ENCODE data around the gene TMEM184B. TPM values are rescaled to one million over a fixed set of nuclear protein-coding genes. Genes with fewer than 3 reads are reported as not detected.

Gene TMEM184B
- polyA plus RNA-seq, 4 donors: 7.3 to 47.4 (median 20.3) TPM

DNA sequence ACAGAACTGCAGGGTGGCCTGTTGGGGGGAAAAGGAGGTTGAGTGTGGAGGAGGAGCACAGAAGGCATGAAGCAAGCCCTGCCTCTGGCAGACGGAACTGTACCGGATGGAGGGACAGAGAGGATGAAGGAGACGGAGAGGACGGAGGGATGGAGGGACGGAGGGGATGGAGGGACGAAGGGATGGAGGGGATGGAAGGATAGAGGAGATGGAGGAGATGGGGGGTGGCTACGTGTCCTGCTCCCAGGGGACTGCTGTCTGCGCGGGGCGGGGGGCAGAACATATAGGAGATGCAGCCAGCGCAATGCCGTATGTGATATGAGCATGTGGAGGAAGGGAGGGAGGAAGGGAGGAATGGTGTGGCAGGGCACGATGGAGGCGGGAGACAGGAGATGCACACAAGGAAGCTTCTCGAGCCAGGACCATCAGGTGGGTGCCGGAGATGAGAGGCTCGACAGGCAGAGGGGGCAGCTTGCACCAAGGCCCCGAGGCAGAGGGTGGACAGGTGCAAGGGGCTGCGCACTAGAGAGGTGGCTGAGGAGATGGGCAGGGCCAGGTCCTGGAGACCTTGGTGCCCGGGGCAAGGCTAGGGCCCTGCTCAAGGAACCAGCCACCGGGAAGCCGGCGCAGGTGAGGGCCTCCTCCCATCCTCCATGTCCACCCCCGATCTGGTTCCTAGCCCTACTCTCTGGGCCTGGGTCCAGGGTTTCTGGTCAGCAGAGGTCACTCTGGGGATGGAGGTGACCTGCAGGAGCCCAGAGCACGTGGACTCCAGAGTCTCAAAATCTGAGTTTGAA lies 45.8 kb downstream of the TMEM184B start:
- no peak overlapping the region for H3K27ac ChIP-seq (ENCODE audit: low read depth in 1 of 3, low read length in 2 of 3)
- 93 to 95% (median 94%) methylated on average over 25 of the region's 25 CpGs for WGBS, 3 donors
- DNase-seq: no peak
- H3K27me3 ChIP-seq (ENCODE audit: control insufficient read depth in 3 of 3, insufficient read depth in 3 of 3, low read length in 3 of 3): no peaks in the 10 kb centered on the region
- H3K36me3 ChIP-seq (ENCODE audit: control insufficient read depth in 3 of 3, insufficient read depth in 2 of 3, low read depth in 1 of 3, low read length in 3 of 3): peaks cover 0 to 96% (median 11%) of the 10 kb centered on the region in 3 donors
- no peaks in the 10 kb centered on the region for H3K9me3 ChIP-seq (ENCODE audit: control insufficient read depth in 2 of 2, insufficient read depth in 1 of 2, low read depth in 1 of 2, low read length in 1 of 2)
- no peak for FAIRE-seq
- H3K4me3 ChIP-seq (ENCODE audit: low read depth in 1 of 3, low read length in 3 of 3): no peak overlapping the region
- peaks cover 0 to 24% (median 8%) of the 10 kb centered on the region in 3 donors for H3K4me1 ChIP-seq (ENCODE audit: control insufficient read depth in 3 of 3, insufficient read depth in 2 of 3, low read depth in 1 of 3, low read length in 2 of 3)

- WGBS, 3 donors: 75 to 80% (median 79%) methylated on average over 12 of the region's 12 CpGs
- peaks cover 0 to 94% (median 9%) of the 10 kb centered on the region in 3 donors for H3K36me3 ChIP-seq (ENCODE audit: control insufficient read depth in 3 of 3, insufficient read depth in 2 of 3, low read depth in 1 of 3, low read length in 3 of 3)
- no peaks in the 10 kb centered on the region for H3K9me3 ChIP-seq (ENCODE audit: control insufficient read depth in 2 of 2, insufficient read depth in 1 of 2, low read depth in 1 of 2, low read length in 1 of 2)
- no peak for FAIRE-seq
- DNase-seq: no peak
- no peak overlapping the region for H3K27ac ChIP-seq (ENCODE audit: low read depth in 1 of 3, low read length in 2 of 3)
- no peak overlapping the region for H3K4me3 ChIP-seq (ENCODE audit: low read depth in 1 of 3, low read length in 3 of 3)
- peaks cover 3 to 25% (median 6%) of the 10 kb centered on the region in 3 donors for H3K4me1 ChIP-seq (ENCODE audit: control insufficient read depth in 3 of 3, insufficient read depth in 2 of 3, low read depth in 1 of 3, low read length in 2 of 3)
- H3K27me3 ChIP-seq (ENCODE audit: control insufficient read depth in 3 of 3, insufficient read depth in 3 of 3, low read length in 3 of 3): no peaks in the 10 kb centered on the region
These were observed 49.4 kb downstream of the TMEM184B start for GRCh38 chr22:38223289-38223960.

DNA sequence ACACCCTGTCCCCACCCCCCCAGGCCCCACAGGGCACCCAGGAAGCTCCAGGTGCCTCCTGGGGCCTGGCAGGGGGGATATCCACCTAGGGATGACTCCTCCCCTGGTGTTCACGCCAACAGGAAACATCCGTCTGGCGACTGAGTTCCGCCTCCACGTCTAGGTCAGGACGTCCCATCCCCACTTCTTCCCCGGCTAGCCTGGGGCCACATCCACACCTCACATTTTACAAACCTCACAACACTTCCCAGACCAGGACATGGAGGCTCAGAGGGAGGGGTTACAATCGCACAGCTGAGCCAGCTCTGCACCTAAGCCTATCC lies 50.1 kb downstream of the TMEM184B start:
- peaks cover 3 to 30% (median 9%) of the 10 kb centered on the region in 3 donors for H3K4me1 ChIP-seq (ENCODE audit: control insufficient read depth in 3 of 3, insufficient read depth in 2 of 3, low read depth in 1 of 3, low read length in 2 of 3)
- H3K36me3 ChIP-seq (ENCODE audit: control insufficient read depth in 3 of 3, insufficient read depth in 2 of 3, low read depth in 1 of 3, low read length in 3 of 3): peaks cover 0 to 87% (median 9%) of the 10 kb centered on the region in 3 donors
- H3K27ac ChIP-seq (ENCODE audit: low read depth in 1 of 3, low read length in 2 of 3): no peak overlapping the region
- no peak for DNase-seq
- 68 to 78% (median 71%) methylated on average over 8 of the region's 8 CpGs for WGBS, 3 donors
- no peaks in the 10 kb centered on the region for H3K9me3 ChIP-seq (ENCODE audit: control insufficient read depth in 2 of 2, insufficient read depth in 1 of 2, low read depth in 1 of 2, low read length in 1 of 2)
- FAIRE-seq: no peak
- no peak overlapping the region for H3K4me3 ChIP-seq (ENCODE audit: low read depth in 1 of 3, low read length in 3 of 3)
- no peaks in the 10 kb centered on the region for H3K27me3 ChIP-seq (ENCODE audit: control insufficient read depth in 3 of 3, insufficient read depth in 3 of 3, low read length in 3 of 3)

GRCh38 chr22:38221908-38222796 lies 50.7 kb downstream of the TMEM184B start:
- no peak overlapping the region for H3K27ac ChIP-seq (ENCODE audit: low read depth in 1 of 3, low read length in 2 of 3)
- H3K27me3 ChIP-seq (ENCODE audit: control insufficient read depth in 3 of 3, insufficient read depth in 3 of 3, low read length in 3 of 3): no peaks in the 10 kb centered on the region
- H3K4me1 ChIP-seq (ENCODE audit: control insufficient read depth in 3 of 3, insufficient read depth in 2 of 3, low read depth in 1 of 3, low read length in 2 of 3): peaks cover 3 to 30% (median 9%) of the 10 kb centered on the region in 3 donors
- no peak for FAIRE-seq
- H3K4me3 ChIP-seq (ENCODE audit: low read depth in 1 of 3, low read length in 3 of 3): no peak overlapping the region
- DNase-seq: no peak
- peaks cover 0 to 81% (median 9%) of the 10 kb centered on the region in 3 donors for H3K36me3 ChIP-seq (ENCODE audit: control insufficient read depth in 3 of 3, insufficient read depth in 2 of 3, low read depth in 1 of 3, low read length in 3 of 3)
- 88% methylated on average over 21 to 25 of the region's 25 CpGs for WGBS, 3 donors
- no peaks in the 10 kb centered on the region for H3K9me3 ChIP-seq (ENCODE audit: control insufficient read depth in 2 of 2, insufficient read depth in 1 of 2, low read depth in 1 of 2, low read length in 1 of 2)

DNA sequence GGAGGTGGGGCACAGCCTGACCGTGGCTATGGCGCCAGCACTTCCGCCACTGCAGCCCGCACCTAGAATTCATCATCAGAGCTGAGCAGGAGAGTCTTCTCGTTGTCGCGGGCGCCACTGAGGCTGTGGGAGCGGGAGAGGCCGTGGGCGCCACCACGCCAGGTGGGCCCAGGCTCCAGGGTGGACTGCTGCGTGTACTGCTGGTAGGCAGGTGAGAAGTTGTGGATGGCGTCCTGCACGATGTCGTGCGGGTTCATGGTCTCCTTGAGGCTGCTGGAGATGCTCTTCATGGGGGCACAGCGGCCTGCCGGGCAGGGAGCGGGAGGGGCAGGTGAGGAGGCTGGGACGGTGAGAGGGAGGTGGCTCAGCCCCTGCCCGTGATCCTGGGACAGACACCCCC lies 51.4 kb downstream of the TMEM184B start:
- DNase-seq (no peak), FAIRE-seq (no peak)
- peaks cover 0 to 77% (median 7%) of the 10 kb centered on the region in 3 donors for H3K36me3 ChIP-seq (ENCODE audit: control insufficient read depth in 3 of 3, insufficient read depth in 2 of 3, low read depth in 1 of 3, low read length in 3 of 3)
- peaks cover 3 to 30% (median 9%) of the 10 kb centered on the region in 3 donors for H3K4me1 ChIP-seq (ENCODE audit: control insufficient read depth in 3 of 3, insufficient read depth in 2 of 3, low read depth in 1 of 3, low read length in 2 of 3)
- no peak overlapping the region for H3K4me3 ChIP-seq (ENCODE audit: low read depth in 1 of 3, low read length in 3 of 3)
- no peaks in the 10 kb centered on the region for H3K9me3 ChIP-seq (ENCODE audit: control insufficient read depth in 2 of 2, insufficient read depth in 1 of 2, low read depth in 1 of 2, low read length in 1 of 2)
- WGBS, 3 donors: 93 to 95% (median 93%) methylated on average over 22 of the region's 22 CpGs
- no peaks in the 10 kb centered on the region for H3K27me3 ChIP-seq (ENCODE audit: control insufficient read depth in 3 of 3, insufficient read depth in 3 of 3, low read length in 3 of 3)
- no peak overlapping the region for H3K27ac ChIP-seq (ENCODE audit: low read depth in 1 of 3, low read length in 2 of 3)

DNA sequence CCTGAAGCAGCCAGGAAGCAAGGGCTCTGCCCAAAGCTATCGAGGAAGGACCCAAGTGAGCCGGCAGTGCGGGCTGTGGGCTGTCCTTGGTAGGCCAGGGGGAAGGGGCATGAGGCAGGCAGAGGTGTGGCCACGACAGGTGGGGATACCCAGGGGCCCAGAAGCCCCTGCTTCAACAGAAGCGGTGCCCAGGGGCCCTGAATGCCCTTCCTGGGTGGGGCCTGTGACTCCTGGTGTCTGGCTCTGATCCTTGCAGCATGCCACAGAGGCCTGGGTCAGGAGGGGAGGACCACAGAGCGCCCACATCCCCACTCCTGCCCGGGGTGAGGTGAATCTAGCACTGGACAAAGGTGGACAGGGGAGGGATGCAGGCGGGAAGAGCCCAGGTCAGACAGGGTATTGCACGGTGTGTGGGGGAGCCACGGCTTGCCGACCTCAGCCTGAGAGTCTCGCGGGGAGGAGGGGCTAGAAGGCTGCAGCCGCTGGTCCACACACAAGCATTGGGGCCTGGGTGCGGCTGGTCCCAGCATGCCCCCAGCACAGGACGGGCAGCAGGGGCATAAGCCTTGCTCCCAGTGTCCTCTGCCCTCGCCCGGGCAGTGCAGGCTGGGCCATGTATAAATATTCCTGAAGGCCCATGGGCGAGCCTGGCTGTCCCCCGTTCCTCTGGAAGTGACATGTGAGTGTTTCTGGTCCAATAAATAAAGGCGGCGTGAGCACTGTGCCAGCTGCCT lies 52.0 kb downstream of the TMEM184B start:
- peaks cover 3 to 30% (median 9%) of the 10 kb centered on the region in 3 donors for H3K4me1 ChIP-seq (ENCODE audit: control insufficient read depth in 3 of 3, insufficient read depth in 2 of 3, low read depth in 1 of 3, low read length in 2 of 3)
- no peak overlapping the region for H3K27ac ChIP-seq (ENCODE audit: low read depth in 1 of 3, low read length in 2 of 3)
- H3K27me3 ChIP-seq (ENCODE audit: control insufficient read depth in 3 of 3, insufficient read depth in 3 of 3, low read length in 3 of 3): no peaks in the 10 kb centered on the region
- H3K36me3 ChIP-seq (ENCODE audit: control insufficient read depth in 3 of 3, insufficient read depth in 2 of 3, low read depth in 1 of 3, low read length in 3 of 3): peaks cover 0 to 76% (median 7%) of the 10 kb centered on the region in 3 donors
- no peak overlapping the region for H3K4me3 ChIP-seq (ENCODE audit: low read depth in 1 of 3, low read length in 3 of 3)
- no peak for DNase-seq
- H3K9me3 ChIP-seq (ENCODE audit: control insufficient read depth in 2 of 2, insufficient read depth in 1 of 2, low read depth in 1 of 2, low read length in 1 of 2): no peaks in the 10 kb centered on the region
- no peak for FAIRE-seq
- 87 to 94% (median 89%) methylated on average over 21 to 22 of the region's 22 CpGs for WGBS, 3 donors

- H3K27ac ChIP-seq (ENCODE audit: low read depth in 1 of 3, low read length in 2 of 3): peak overlapping the region in 2 of 3 donors; percentile 32 to 78
- WGBS, 3 donors: 82 to 89% (median 86%) methylated on average over 7 to 8 of the region's 8 CpGs
- no peaks in the 10 kb centered on the region for H3K9me3 ChIP-seq (ENCODE audit: control insufficient read depth in 2 of 2, insufficient read depth in 1 of 2, low read depth in 1 of 2, low read length in 1 of 2)
- no peak for FAIRE-seq
- peaks cover 3 to 30% (median 9%) of the 10 kb centered on the region in 3 donors for H3K4me1 ChIP-seq (ENCODE audit: control insufficient read depth in 3 of 3, insufficient read depth in 2 of 3, low read depth in 1 of 3, low read length in 2 of 3)
- no peaks in the 10 kb centered on the region for H3K27me3 ChIP-seq (ENCODE audit: control insufficient read depth in 3 of 3, insufficient read depth in 3 of 3, low read length in 3 of 3)
- no peak for DNase-seq
- peaks cover 0 to 76% (median 7%) of the 10 kb centered on the region in 3 donors for H3K36me3 ChIP-seq (ENCODE audit: control insufficient read depth in 3 of 3, insufficient read depth in 2 of 3, low read depth in 1 of 3, low read length in 3 of 3)
- no peak overlapping the region for H3K4me3 ChIP-seq (ENCODE audit: low read depth in 1 of 3, low read length in 3 of 3)
These were observed 52.6 kb downstream of the TMEM184B start for GRCh38 chr22:38220163-38220562.
